GM19351 (cell line): ENCODE results near the gene PRKRA.
"Not testable (repeated sequence)": the region's sequence is repeated elsewhere in the genome, so short reads cannot be mapped to it uniquely, and the experiment has no call there.

Source experiments
- ATAC-seq: cut with Tn5 transposase; IDR thresholded peaks from one replicate; pipeline ENCODE4 v1.9.1; 2021; ENCODE audit warnings: mild to moderate bottlenecking, moderate library complexity; ENCODE audit not compliant: unreplicated experiment

The PRKRA gene

DNA sequence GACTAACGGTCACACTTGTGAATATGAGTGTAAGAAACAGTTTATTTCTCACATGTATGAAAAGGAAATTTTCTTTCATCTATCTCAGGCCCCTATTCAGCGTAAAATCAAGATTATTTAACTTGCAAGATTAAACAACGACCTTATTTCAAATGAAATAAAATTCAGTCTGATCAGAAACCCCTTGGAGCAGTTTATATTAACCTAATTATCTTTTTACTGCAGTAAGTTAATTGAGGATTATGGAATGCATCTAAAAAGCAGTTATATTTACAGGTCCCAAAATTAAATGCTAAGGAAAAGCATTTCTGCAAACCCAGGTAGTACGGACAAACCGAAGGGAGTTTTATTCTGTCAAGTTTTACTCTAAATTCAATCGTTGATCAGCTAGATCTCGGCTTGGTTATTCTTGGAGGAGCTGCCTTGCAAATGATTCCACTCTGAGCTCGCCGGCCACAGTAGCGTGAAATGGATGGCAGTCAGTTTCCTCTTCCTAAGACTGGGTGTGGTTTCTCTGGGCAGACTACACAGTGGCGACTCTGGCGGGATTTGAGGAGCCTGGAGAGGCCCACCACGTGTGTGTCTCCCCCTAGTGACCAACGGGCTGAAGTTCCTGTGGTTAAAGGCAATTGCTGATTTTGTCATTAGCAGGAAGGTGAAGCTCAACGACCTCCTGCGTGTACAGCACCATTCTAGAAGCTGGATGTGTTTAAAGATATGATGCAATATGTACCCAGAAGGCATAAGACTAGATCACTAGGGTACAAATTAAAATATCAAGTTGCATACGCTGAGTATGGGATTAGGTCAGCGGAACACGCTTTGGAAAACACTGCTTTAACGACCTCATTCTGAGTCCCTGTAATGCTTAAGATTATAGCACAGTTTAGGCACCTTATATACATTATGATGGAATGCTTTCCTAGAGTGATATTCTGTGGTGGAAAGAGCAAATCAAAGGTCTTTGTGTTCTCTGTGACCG lies 36.4 kb downstream of the PRKRA start:
- ATAC-seq: peak; percentile 78

GRCh38 chr2:178413472-178414265 lies 37.3 kb downstream of the PRKRA start:
- peak; percentile 73 for ATAC-seq

DNA sequence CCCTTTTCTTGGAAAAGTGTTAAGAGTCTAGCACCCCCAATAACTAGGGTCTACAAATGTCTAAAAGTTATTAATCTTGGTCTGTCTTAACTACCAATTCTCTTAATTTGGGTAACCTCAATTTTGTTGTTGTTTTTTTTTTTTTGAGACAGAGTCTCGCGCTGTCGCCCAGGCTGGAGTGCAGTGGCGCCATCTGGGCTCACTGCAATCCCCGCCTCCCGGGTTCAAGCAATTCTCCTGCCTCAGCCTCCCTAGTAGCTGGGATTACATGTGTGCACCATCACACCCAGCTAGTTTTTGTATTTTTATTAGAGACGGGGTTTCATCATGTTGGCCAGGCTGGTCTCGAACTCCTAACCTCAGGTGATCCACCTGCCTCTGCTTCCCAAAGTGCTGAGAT lies 38.5 kb downstream of the PRKRA start:
- not testable (repeated sequence) for ATAC-seq

DNA sequence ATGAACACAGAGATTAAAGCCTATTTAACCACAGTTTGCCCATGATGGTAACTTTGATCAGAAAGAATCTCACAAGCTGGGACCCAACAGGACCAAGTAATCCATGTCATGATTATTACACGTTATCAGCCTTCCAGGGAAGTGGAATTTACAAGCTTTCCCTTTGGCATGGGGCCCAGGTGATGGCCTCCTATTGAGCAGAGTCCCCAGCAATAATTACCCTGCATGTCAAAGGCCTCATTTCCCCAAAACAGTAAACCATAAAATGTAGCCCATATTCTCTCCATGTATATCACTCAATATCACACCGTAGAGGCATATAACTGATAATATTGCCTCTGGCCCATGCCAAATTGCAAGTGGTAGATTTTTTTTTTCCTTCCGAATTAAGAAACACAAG lies 38.9 kb downstream of the PRKRA start:
- ATAC-seq: no peak

- no peak for ATAC-seq
These were observed 41.7 kb downstream of the PRKRA start for GRCh38 chr2:178409261-178409660.

DNA sequence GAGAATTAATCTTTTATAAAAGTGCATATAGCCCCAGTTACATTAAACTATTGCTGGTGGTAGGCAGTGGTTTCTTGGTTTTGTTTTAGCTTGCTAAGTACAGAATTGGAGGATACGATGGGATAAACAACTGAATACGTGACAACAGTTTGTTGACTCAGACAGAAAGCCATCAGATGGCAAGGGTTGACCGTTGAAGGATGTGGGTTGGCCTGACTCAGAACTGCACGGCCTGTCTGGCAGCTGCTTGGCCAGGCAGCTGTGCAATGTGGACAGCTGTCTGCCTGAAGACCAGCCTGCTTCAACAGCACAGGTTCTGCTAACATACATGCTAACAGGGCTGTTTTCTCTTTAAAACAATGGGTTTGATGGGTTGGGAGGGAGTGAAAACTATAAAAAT lies 46.6 kb downstream of the PRKRA start:
- ATAC-seq: peak; percentile 98

DNA sequence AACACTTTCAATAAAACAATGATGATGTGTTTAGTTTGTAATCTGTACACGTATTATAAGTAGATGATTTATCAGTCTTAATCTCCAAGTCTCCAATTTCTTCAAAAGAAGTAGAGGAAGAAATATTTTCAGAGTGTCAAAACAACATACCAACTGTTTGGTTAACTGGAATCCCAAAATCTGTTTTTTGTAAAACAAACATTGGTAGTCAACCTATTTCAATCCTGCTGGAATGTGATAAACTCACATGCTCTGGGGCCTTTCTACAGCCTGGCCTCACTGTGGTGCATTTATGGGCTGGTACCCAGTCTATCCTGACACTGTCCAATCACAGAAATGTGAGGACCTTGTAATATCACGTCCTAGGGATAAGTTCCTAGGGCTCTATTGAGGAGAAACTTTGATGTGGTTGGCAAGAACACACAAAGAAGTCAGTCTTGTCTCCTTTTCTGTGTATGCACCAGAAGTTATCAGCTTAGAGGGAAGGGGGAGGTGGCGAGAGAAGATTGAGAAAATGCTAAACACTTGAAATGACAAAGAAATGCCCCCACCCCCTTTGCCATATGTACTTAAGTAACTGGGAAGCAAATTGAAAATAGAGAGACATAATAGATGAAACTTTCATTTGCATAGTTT lies 47.2 kb downstream of the PRKRA start:
- ATAC-seq: peak; percentile 40

DNA sequence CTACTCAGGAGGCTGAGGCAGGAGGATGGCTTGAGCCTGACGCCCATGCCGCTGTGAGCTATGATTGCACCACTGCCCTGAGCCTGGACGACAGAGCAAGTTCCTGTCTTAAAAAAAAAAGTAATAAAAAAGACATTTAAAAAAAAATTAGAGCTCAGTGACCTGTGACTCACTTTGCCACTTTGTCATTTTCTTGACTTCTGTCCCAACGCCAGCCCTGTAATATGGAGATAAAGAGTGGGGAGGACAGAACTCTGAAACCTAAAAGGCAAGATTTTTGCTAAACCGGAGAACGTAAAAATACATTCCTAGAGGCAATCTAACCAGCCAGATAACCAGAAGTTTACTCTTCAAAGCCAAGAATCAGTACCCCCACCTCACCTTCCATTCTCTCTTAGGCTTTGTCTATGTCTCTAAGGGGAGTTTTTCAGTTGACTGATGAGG lies 49.0 kb downstream of the PRKRA start:
- no peak for ATAC-seq

GRCh38 chr2:178397002-178397605 lies 53.9 kb downstream of the PRKRA start:
- ATAC-seq: peak; percentile 96

- ATAC-seq: no peak
These were observed 54.9 kb downstream of the PRKRA start for GRCh38 chr2:178395941-178396570.

DNA sequence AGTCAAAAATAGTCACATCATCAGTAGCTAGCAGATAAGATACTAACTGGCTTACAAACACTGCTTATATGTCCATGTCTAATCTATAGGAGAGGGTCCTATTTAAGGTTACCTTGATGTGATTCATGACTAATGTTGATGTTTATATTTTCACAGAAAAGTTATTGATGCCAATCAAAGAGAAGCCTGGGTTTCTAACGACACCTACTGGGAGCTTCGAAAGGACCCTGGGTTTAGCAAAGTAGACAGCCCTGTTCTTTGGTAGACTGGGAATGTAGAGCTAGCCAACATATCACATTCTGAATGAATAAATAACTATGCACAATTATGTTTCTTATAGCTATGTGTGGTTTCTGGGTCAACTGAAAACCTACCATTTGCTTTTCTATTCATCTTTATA lies 55.7 kb downstream of the PRKRA start:
- ATAC-seq: no peak

GRCh38 chr2:178394859-178395258 lies 56.1 kb downstream of the PRKRA start:
- no peak for ATAC-seq

- no peak for ATAC-seq
These were observed 58.8 kb downstream of the PRKRA start for GRCh38 chr2:178392215-178392614.

GRCh38 chr2:178391701-178392100 lies 59.3 kb downstream of the PRKRA start:
- no peak for ATAC-seq

DNA sequence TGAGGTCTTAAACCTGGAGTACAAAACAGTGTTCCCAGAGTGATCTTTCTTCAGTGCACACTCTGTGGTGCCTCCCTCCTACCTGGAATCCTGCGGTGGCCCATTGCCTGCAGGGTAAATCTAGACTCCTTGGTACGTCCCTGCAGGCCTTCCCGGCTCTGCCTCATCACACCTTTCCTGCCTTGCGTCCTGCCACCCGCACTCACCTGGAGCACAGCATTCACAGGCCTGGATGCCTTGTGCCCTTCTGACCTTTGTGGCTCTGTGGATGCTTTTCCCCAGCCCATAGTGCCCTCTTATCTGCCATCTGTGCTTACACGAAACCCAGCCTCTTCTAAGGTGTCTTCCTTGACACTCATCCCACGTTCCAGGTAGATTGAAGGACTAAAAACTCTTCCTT lies 62.7 kb downstream of the PRKRA start:
- ATAC-seq: no peak

GRCh38 chr2:178386986-178387597 lies 63.9 kb downstream of the PRKRA start:
- no peak for ATAC-seq

GRCh38 chr2:178385595-178386148 lies 65.3 kb downstream of the PRKRA start:
- no peak for ATAC-seq

- no peak for ATAC-seq
These were observed 67.3 kb downstream of the PRKRA start for GRCh38 chr2:178383718-178384117.
